ENCODE data around the gene PCSK6. TPM values are rescaled to one million over a fixed set of nuclear protein-coding genes. Genes with fewer than 3 reads are reported as not detected.

The PCSK6 gene
- total RNA-seq, 1 donor, result 6.6 TPM

DNA sequence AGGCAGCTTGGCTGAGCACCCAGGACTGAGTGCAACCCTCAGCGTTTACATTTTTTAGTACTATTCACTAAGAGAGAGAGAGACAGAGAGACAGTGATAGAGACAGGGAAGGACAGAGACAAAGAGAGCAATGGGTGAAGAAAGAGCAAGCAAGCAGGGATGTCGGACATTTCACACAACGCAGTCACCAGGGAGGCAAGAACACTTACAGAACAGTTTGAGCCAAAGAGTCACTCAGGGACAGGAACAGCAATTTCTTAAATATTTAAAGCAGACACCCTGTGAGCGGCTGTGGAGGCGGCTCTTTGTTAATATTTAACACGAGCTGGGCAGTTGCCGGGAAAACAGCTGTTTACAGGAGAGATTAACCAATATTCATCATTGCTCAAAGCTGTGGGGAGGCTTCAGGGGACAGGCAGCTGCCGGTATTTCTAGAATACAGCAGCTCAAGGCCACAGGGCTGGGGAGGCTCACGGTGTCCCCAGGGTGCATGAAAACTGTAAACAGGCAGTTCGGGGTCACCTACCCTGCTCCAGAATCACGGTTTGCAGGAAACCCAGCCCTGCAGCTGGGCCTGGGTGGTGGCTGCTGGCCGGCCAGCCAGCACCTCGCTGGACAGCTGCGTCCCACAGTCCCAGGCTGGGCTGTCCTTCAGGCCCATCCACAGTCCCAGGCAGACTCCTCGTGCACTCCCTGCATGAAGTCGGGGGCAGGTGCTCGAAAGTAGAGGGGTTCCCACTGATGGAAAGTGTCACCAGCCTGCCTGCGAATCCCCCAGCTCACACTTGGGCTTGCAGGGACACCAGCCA lies 38.8 kb upstream of the PCSK6 start:
- no peak overlapping the region for H3K4me3 ChIP-seq (ENCODE audit: low read length)
- no peaks in the 10 kb centered on the region for H3K9me3 ChIP-seq (ENCODE audit: low read depth, low read length)
- H3K27me3 ChIP-seq (ENCODE audit: insufficient read depth, low read length), result no peaks in the 10 kb centered on the region
- H3K4me1 ChIP-seq (ENCODE audit: insufficient read depth, low read length), result no peaks in the 10 kb centered on the region

DNA sequence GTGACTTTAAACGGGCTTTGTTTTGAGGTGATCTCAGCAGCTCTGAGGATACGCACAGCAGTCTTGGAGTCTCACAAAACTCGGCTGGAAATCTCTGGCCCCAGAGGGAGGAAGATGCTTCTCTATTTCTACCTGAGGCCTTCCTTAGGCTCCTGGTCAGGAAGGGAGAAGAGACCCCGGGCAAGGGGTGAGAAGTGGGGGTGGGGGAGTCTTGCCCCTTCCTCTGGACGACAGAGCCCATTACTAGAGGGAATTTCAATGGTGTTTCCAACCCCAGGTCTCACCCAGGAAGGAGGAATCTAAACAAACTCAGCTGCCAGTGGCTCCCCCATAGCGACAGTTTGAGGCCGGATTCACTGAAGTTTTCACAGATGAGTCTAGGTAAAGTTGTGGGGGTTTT lies 37.4 kb upstream of the PCSK6 start:
- Histone ChIP-seq H3K9me3 (ENCODE audit: low read depth, low read length) (no peaks in the 10 kb centered on the region), H3K4me1 (ENCODE audit: insufficient read depth, low read length) (no peaks in the 10 kb centered on the region), H3K4me3 (ENCODE audit: low read length) (no peak overlapping the region), H3K27me3 (ENCODE audit: insufficient read depth, low read length) (no peaks in the 10 kb centered on the region)

DNA sequence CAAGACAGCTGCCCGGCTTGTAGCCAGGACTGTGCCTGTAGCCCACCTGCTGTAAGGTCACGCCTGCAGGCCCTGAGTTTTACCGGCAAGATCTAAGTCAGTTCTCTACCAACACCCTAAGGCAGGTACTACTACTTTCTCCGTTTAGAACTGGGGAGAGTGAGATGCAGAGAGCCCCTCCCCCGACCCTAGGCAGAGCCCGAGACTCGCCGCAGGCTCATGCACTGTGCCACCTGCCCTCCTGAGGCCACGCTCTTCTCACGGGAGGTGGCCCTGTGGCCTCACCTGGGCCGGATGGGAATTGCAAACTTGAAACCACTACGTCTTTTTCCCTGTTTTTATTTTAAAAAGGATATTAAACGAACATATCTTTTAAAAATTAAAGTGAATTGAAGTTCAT lies 36.9 kb upstream of the PCSK6 start:
- Histone ChIP-seq H3K4me3 (ENCODE audit: low read length) (no peak overlapping the region), H3K27me3 (ENCODE audit: insufficient read depth, low read length) (no peaks in the 10 kb centered on the region), H3K9me3 (ENCODE audit: low read depth, low read length) (no peaks in the 10 kb centered on the region), H3K4me1 (ENCODE audit: insufficient read depth, low read length) (peaks cover 2% of the 10 kb centered on the region)

DNA sequence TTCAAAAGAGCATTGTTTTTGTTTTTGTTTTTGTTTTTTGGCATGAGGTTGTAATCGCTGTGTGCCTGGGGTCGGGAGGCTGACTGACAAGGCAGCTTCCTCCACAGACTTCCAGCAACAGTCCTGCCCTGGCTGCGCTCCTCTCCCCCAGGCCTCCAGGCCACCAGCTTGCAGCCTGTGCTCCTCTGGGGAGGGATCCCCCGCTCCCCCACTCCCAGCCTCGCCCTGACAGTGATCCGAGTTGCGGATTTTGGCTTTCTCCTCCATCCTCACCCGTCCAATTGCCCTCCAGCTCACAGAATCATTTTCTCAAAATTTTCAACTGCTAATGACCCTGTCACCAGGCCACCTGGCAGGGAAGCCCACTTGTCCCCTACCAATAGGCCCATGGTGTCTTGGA lies 36.5 kb upstream of the PCSK6 start:
- H3K9me3 ChIP-seq (ENCODE audit: low read depth, low read length), result no peaks in the 10 kb centered on the region
- H3K27me3 ChIP-seq (ENCODE audit: insufficient read depth, low read length), result no peaks in the 10 kb centered on the region
- peaks cover 6% of the 10 kb centered on the region for H3K4me1 ChIP-seq (ENCODE audit: insufficient read depth, low read length)
- H3K4me3 ChIP-seq (ENCODE audit: low read length), result no peak overlapping the region

DNA sequence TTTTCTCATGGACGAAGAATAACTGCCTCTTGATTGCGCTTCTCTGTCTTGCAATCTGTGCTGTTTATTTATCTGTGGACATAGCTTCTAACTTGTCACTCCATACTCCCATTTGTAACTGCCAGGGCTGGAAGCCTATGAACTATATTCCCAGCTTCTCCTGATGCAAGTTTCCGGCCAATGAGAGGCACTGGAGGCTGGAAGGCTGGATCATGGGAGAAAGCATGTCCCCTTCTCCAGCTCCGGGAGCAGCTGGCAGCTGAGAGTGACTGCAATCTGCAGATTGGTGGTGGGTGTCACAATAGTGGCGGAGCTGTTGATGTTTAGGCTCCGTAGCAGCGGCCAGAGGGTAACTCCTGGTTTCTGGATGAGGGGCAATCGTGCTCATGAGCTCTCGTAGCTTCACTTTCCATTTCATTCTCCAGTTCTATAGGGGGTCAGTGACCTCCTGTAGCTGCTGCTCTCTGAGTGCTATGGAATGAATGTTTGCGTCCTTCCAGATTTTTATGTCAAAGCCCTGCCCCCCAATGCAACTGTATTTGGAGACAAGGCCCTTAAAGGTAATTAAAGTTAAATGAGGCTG lies 35.7 kb upstream of the PCSK6 start:
- peaks cover 9% of the 10 kb centered on the region for H3K4me1 ChIP-seq (ENCODE audit: insufficient read depth, low read length)
- H3K9me3 ChIP-seq (ENCODE audit: low read depth, low read length), result no peaks in the 10 kb centered on the region
- no peaks in the 10 kb centered on the region for H3K27me3 ChIP-seq (ENCODE audit: insufficient read depth, low read length)
- H3K4me3 ChIP-seq (ENCODE audit: low read length), result no peak overlapping the region

DNA sequence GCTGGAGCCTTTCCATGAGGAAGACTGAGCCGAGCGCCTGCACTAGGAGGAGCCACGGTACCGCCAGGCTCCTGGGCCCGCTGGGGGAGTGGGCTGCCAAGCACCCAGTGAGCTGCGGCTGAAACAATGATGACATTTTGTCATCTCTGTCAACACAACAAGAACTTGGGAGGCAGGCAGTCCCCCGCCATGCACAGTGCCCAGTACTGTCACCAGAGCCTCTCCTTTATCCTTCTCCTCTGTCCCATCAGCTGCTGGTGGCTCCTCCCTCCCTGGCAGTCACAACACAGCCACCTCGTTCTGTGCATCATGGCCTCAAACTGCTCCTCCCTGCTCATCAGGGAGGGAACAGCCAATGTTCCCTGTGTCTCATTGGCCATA lies 34.0 kb upstream of the PCSK6 start:
- H3K9me3 ChIP-seq (ENCODE audit: low read depth, low read length), result no peaks in the 10 kb centered on the region
- no peak overlapping the region for H3K4me3 ChIP-seq (ENCODE audit: low read length)
- H3K27me3 ChIP-seq (ENCODE audit: insufficient read depth, low read length), result no peaks in the 10 kb centered on the region
- peaks cover 9% of the 10 kb centered on the region for H3K4me1 ChIP-seq (ENCODE audit: insufficient read depth, low read length)

DNA sequence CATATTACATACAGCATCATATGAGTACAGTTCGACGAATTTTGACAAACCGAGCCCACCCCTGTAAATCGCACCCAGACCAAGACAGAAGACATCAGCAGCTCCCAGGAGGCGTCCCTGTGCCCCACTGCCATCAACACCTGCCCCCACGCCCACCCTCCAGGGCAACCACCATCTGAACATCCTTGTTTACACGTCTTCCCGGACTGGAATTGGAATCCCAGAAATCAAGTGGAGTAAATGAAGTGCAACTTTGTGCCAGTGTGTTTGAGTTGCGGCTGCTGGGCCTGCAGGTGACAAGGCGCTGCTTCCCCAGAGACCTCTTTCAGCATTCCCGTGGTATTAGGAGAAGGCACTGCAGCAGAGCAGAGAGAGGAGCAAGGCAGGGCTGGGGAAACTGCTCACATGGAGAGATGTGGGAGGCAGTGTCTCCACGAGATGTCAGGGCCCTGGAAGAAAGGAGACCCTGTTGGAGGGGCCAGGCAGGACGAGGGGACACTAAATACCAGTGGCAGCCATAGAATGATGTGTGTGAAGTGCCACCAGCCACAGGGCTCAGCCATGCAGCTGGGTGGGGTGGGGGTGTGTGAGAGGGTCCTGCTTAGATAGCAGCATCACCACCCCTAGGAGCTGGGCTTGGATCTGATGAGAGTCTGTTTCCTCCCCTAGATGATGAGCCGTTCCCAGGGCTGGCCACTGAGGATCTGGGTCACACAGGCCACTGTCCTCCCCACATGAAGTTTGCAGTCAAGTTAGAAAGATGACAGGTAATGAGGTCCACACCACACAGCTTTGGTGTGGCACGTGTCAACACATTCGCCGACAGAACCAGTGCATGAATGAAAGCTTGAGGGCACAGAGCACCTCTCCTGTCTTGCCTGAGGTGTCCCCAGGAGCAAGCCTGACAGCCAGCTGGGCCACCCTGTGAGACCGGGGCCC lies 33.4 kb upstream of the PCSK6 start:
- Histone ChIP-seq H3K27me3 (ENCODE audit: insufficient read depth, low read length) (no peaks in the 10 kb centered on the region), H3K4me3 (ENCODE audit: low read length) (no peak overlapping the region), H3K9me3 (ENCODE audit: low read depth, low read length) (peaks cover 6% of the 10 kb centered on the region), H3K4me1 (ENCODE audit: insufficient read depth, low read length) (peaks cover 9% of the 10 kb centered on the region)

DNA sequence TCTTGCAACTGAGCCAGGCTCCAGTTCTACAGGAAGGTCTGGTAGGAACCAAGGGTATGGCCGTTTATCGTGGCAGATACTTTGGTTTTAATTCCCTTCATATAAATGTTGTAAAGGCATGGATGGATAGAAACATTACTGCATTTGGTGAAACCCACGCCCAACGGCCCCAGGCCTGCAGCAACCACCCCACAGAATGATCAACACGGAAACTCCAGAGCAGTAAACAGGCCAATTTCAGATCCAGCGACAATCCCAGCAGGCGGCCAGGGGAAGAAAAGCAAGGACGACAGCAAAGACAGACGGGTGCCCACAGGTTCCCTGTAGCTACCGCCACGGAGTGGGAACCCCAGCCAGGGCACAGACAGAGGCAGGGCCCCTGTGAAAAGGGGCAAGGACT lies 32.6 kb upstream of the PCSK6 start:
- peaks cover 14% of the 10 kb centered on the region for H3K9me3 ChIP-seq (ENCODE audit: low read depth, low read length)
- H3K4me3 ChIP-seq (ENCODE audit: low read length), result no peak overlapping the region

DNA sequence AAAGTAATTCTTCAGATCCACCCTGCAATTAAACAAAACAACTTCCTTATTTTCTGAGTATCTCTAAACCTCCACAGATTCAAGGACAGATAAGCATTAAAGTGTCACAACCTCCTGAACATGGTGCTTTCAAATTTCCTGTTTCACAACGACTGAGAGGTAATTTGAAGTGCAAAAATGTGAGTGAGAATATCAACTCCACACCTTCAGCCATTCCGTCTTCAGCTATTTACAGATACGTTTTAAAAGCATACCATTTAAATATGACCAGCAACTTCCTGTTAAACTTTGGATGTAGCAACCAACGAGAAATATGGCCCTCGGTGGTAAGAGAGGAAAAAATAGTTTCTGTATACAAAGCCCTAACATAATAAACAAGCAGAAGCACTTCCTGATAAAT lies 32.1 kb upstream of the PCSK6 start:
- no peak overlapping the region for H3K4me3 ChIP-seq (ENCODE audit: low read length)
- peaks cover 9% of the 10 kb centered on the region for H3K4me1 ChIP-seq (ENCODE audit: insufficient read depth, low read length)
- H3K9me3 ChIP-seq (ENCODE audit: low read depth, low read length), result peaks cover 19% of the 10 kb centered on the region
- no peaks in the 10 kb centered on the region for H3K27me3 ChIP-seq (ENCODE audit: insufficient read depth, low read length)

More for the DNA sequence above, 32.6 kb upstream of the PCSK6 start:
- Histone ChIP-seq H3K4me1 (ENCODE audit: insufficient read depth, low read length) (peaks cover 9% of the 10 kb centered on the region), H3K27me3 (ENCODE audit: insufficient read depth, low read length) (no peaks in the 10 kb centered on the region)

DNA sequence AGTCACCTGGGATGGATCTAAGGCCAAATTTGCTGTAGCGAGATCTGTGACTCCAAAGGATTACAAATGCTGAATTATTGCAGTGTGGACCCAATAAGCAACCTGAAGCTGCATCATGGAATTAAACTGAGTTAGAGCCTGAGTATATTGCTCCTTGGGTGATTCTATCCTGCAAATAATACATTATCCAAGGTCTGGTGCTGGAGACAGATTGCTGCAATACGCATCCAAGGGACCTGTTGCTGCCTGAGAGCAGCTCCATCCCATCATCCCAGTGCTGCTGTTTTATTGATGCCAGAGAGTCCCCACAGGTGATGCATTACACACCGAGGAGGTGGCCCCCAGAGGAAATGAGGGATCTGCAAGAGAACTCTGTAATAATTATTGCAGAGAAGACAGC lies 31.6 kb upstream of the PCSK6 start:
- Histone ChIP-seq H3K4me1 (ENCODE audit: insufficient read depth, low read length) (peaks cover 9% of the 10 kb centered on the region), H3K9me3 (ENCODE audit: low read depth, low read length) (peaks cover 24% of the 10 kb centered on the region), H3K4me3 (ENCODE audit: low read length) (no peak overlapping the region), H3K27me3 (ENCODE audit: insufficient read depth, low read length) (no peaks in the 10 kb centered on the region)

DNA sequence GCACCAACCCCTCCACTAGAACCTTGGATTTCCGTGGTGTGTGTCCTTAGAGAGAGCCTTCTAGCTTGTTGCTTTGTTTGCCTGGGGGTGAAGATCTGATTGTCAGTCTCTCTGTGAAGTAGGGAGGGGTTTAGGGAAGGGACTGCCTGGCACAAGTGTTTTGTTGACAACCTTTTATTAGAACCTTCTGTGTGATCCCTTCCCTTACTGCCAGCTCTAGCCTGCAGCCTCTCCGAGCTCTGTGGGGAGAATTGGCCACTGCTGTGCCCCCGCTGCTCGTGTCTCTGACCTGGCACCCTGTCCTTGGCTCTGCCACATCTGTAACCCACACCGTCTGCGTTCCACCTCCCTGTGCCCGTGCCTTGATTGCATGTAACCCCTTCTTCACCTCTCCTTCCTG lies 30.9 kb upstream of the PCSK6 start:
- H3K9me3 ChIP-seq (ENCODE audit: low read depth, low read length), result peaks cover 30% of the 10 kb centered on the region
- H3K4me1 ChIP-seq (ENCODE audit: insufficient read depth, low read length), result peaks cover 9% of the 10 kb centered on the region
- no peak overlapping the region for H3K4me3 ChIP-seq (ENCODE audit: low read length)
- H3K27me3 ChIP-seq (ENCODE audit: insufficient read depth, low read length), result no peaks in the 10 kb centered on the region

DNA sequence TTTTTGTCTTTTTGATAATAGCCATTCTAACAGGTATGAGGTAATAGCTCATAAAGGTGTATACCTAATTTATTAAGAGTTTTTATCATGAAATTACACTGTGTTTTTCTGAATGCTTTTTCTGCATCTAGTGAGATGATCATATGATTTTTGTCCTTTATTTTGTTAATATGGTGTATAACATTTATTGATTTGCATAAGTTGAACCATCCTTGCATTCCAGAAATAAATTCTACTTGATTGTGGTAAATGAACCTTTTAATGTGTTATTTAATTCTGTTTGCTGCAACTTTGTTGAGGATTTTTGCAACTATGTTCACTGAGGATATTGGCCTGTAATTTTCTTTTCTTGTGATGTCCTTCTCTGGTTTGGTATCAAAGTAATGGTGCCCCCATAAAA lies 28.0 kb upstream of the PCSK6 start:
- Histone ChIP-seq H3K9me3 (ENCODE audit: low read depth, low read length) (peaks cover 30% of the 10 kb centered on the region), H3K4me1 (ENCODE audit: insufficient read depth, low read length) (peaks cover 9% of the 10 kb centered on the region), H3K27me3 (ENCODE audit: insufficient read depth, low read length) (no peaks in the 10 kb centered on the region)

DNA sequence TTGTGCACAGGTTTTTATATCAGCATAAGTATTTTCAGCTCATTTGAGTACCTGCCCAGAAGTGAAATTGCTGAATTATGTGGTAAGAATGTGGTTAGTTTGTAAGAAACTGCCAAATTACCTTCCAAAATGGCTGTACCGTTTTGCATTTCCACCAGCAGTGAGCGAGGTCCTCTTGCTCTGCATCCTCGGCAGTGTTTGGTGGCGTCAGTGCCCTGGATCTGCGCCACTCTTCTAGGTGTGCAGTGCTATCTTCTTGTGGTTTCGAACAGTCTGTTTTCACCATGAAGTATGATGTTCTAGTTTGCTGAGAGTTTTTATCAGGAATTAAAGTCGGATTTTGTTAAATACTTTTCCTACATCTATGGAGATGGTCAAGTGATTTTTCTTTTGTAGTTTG lies 24.8 kb upstream of the PCSK6 start:
- H3K9me3 ChIP-seq (ENCODE audit: low read depth, low read length), result peaks cover 30% of the 10 kb centered on the region
- no peaks in the 10 kb centered on the region for H3K4me1 ChIP-seq (ENCODE audit: insufficient read depth, low read length)
- H3K27me3 ChIP-seq (ENCODE audit: insufficient read depth, low read length), result peaks cover 8% of the 10 kb centered on the region
- H3K4me3 ChIP-seq (ENCODE audit: low read length), result no peak overlapping the region

More for the DNA sequence above, 28.0 kb upstream of the PCSK6 start:
- no peak overlapping the region for H3K4me3 ChIP-seq (ENCODE audit: low read length)

DNA sequence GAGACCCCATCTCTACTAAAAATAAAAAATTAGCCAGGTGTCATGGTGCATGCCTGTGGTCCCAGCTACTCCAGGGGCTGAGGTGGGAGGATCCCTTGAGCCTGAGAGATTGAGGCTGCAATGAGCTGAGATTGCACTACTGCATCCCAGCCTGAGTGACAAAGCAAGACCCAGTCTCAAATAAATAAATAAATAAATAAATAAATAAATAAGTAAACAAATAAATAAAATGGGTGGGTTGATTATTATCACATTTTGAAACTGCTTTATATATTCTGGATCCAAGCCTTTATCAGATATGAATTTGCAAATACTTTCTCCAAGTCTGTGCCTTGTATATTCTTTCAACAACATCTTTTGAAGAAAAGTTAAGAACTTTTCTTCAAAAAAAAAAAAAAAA lies 22.2 kb upstream of the PCSK6 start:
- peaks cover 12% of the 10 kb centered on the region for H3K9me3 ChIP-seq (ENCODE audit: low read depth, low read length)

More for the DNA sequence above, 22.2 kb upstream of the PCSK6 start:
- no peak overlapping the region for H3K4me3 ChIP-seq (ENCODE audit: low read length)
- no peaks in the 10 kb centered on the region for H3K4me1 ChIP-seq (ENCODE audit: insufficient read depth, low read length)
- H3K27me3 ChIP-seq (ENCODE audit: insufficient read depth, low read length), result peaks cover 13% of the 10 kb centered on the region

Data from mononuclear cell (primary cell).